GM18951 (cell line): ENCODE measurements around the gene ATP11A.

Source experiments
- POLR2A ChIP-seq: IDR thresholded peaks from 4 replicates; pipeline ENCODE4 v1.6.1; 2011; ENCODE audit warnings: mild to moderate bottlenecking; ENCODE audit not compliant: insufficient read length, insufficient read depth; ENCODE audit errors: extremely low read depth
- in situ Hi-C: fragments of 300-500 bp; cut with MboI; formaldehyde crosslinking; loops from one replicate; pipeline ENCODE4 v1.12.0; 2022; ENCODE audit warnings: low sequenced_read_pairs, mixed read lengths, inconsistent platforms; ENCODE audit not compliant: unreplicated experiment

Gene ATP11A

DNA sequence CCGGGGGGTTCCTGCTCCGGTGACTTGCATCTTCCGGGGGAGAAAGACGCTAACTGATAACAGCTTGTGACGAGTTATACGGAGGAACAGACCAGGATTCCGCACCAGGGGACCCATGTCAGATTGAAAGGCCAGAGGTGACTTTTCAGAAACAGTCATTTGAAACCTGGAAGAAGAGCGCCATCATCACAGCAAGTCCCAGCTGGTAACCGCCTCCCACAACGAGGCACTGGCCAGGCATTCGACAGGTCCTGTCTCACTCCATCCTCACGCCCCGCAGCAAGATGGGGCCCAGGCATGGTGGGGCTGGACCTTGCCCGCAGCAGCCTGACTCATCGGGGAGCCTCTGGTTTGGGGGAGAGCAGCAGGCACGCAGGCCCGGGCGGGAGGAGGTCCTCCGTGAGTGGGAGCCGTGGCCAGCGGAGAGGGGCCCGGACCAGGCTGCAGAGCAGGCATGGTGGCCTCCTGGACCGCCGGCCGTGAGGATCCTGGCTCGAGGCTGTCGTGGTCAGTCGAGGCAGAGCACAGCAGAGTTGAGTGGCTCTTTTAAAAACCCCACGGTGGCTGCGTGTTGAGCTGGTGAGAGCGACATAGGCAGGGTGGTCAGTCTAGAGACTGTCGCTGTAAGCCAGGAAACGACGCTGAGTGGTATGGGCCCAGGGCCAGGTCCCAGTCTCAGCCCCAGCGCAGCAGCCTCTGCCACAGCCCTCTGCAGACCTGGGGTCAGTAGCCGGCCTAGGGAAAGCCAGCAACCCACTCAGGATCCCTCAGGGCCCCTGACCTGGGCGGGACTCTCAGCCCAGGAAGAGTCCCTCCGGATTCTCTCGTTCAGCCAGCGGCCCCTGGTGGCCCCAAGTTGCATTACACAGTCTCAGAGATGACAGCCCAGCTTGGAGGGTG is 184.3 kb downstream of the ATP11A start:
- in situ Hi-C loops = loop anchor here (25.0 kb wide), 1 partner anchor 237 kb away; no protein-coding TSS in a partner anchor
- no peak for TF ChIP-seq POLR2A

DNA sequence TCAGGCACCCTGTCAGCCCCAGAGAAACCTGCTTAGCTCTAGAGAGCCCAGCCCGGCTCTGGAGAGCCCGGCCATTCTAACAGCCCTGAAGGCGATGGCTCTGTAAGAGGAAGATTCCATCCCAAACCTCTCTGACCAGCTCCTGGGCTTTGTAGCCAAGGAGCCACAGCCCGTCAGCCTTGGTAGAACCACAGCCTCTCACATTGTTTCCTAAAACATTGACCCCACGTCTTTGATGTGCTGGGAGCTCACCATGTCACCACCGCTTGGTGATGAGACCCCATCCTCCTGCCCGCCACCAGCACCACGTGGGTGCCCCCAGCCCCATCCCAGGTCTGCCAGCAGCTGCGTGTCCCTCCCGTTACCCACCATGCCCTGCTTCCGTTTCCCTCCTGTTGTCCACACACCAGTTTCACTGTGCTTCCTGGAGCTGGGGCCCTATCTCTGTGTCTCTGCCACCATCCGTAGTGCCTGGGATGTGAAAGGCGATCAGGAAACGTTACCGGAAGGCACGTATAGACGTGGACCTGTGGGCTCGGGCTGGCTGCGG is 185.0 kb downstream of the ATP11A start:
- in situ Hi-C loops = loop anchor here (25.0 kb wide), 1 partner anchor 238 kb away; no protein-coding TSS in a partner anchor
- TF ChIP-seq POLR2A = no peak

DNA sequence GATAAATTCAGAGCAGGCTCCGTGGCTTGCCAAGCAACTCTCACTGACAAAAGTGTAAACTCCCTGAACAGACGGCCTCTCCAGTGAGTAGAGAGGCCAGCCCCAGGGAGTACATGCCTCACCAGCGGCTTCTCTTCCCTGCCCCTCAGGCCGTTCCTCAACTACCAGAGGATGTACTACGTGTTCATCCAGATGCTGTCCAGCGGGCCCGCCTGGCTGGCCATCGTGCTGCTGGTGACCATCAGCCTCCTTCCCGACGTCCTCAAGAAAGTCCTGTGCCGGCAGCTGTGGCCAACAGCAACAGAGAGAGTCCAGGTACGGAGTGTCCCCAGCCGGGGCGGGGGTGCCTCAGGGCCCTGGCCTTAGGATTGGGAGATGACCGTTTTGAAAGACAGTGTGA is 185.8 kb downstream of the ATP11A start:
- no peak for TF ChIP-seq POLR2A
- in situ Hi-C loops = no loop called here

DNA sequence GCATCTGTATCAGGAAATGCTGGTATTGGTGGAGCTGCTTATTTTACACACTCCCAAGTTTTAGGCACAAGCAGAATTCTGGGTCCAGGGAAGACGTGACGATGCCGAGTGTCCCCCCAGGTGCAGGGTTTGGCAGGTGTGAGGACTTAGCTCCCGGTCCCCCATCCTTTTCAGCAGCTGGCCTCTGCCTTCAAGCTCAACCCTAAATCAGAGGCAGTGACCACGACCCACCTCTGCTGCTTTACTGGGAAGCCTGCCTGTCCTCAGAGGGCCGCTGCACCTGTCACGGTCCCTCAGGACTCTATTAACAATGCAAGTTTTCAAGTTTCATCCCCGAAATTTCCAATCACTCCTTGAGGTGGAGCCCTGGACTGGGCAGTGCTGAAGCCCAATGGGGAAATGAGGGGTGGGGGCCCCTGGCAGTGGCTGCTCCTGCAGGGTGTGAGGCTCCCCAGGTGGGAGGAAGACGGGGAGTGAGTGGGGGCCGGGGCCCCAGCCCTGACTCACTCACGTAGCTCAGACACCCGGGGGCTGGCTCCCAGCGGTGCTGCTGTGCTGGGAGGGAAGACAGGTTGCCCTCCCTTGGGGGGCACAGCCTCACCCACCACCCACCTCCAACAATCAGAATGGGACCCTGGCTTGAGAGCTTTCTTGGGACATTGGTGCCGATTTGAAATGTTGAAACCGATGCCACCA is 186.6 kb downstream of the ATP11A start:
- in situ Hi-C loops = no loop called here
- TF ChIP-seq POLR2A = no peak

DNA sequence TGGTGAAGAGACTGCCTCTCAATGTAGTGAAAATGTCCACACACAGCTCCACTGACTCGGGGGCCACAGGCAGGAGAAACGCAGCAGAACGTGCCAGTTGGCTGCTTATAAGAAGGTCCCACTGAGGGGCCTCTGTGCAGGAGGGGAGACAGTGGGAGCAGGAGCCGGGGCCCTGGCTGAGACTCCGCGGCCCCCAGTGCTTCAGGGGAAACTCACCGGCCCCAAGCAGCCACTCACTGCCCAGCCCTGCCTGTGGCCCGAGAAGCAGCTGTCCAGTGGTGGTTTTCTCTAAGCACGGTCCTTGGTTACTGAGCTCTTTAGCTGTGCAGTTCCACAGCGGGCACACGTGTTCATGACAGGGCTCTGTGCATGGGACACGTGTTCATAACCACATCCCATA is 187.2 kb downstream of the ATP11A start:
- in situ Hi-C loops = no loop called here
- TF ChIP-seq POLR2A = no peak

DNA sequence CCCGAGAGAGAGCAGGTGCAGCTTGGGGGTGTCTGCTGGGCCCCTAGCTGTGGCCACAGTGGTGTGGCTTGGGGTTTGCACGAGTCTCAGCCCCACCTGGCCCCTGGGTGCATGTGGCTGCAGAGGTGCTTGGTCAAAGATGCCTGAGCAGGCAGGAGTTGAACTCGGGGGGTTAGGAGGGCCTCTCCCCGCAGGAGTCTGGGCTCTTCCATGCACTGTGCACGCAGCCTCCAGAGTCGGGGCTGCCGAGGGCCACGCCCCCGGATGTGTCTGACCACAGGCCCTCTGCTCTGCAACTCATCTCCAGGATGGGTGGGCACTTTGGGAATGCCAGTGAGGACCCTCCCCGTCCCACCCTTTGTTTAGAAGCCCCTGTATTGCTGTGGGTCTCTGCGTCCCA is 187.7 kb downstream of the ATP11A start:
- no peak for TF ChIP-seq POLR2A

DNA sequence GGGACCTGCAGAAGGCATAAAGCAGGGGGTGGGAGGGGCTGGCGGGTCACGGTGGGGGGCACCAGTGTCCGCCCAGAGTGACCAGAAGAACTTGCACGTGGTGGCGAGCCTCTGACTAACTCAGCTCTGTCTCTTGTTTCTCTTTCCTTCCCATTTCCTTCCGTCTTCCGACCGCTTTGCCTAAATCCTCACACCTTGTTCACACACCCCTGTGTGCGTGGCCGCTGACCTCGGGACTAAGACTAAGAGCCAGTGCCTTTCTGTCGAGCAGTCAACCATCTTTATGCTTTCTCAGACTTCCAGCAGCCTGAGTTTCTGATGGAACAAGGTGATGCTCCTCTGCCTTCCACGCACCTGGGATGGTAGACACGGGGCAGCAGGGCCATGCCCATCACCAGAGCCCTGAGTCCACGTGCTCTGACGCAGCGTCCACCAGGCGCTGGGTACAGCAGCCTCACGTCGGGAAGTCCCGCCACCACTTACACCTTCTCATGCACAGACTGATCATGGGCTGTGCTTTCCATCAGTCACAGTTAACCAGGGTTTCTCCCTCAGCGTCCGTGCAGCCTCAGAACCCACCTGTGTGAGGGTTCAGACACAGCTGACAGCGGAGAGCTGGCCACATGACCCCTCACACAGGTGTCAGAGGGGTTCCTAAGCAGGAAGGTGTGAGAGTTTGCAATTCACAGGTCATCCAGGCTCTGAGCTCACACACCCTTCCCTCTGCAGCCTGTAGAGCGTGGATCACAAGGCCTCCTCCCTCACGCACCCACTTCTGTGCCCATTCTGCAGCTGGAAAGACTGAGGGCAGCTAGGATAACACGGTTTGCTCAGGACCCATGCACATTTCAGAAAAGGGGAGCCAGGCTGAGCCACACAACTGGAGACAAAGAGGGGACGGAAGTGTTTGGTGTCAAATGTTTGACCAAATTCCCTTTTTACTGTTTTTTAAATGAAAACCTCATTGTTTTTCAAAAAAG is 188.4 kb downstream of the ATP11A start:
- no peak for TF ChIP-seq POLR2A
- in situ Hi-C loops = no loop called here

More for the DNA sequence above, 187.7 kb downstream of the ATP11A start:
- in situ Hi-C loops = no loop called here

DNA sequence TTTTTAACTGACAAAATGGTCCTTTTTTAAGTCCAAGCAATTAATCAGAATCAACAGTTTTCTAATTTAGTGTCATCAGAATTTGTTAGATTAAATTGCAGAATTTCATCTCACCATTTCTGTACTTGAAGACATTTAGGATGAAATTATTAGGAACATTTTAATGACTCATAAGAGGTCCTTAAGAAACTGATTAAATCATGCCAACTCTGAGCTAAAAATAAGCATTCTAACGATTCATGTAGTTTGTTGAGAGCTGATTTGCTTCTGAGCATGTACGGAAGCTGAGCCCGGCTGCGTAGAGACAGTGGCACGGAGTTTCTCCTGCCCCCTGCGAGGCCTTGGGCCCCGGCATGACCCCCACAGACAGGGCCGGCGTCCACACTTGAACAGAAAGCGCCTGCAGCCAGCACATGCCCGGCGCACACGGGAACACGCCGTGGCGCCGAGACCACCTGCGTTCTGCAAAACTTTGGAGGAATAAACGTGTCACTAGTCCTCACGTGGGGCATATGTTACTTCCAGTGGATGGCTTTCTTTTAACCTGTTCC is 189.5 kb downstream of the ATP11A start:
- no peak for TF ChIP-seq POLR2A
- in situ Hi-C loops = no loop called here

DNA sequence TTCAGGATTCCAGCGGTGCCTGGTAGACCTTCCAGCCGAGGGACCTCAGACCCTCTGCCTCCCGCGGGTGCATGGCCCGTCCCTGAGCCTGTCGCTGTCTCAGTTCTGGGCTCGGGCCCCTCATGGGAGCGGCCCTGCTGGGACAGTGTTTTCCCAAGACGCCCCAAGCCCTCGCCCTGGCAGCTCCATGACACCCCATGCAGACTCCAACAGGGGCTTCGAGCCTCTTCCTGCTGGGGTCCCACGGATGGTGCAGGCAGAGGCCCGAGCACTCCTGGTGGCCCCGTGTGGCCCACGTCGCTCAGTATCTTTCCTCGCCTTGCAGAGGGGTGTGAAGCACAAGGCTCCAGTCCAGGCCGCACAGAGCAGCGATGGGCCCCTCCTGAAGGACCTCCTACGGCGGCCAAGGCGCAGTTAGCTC is 190.4 kb downstream of the ATP11A start:
- no peak for TF ChIP-seq POLR2A
- in situ Hi-C loops = no loop called here

DNA sequence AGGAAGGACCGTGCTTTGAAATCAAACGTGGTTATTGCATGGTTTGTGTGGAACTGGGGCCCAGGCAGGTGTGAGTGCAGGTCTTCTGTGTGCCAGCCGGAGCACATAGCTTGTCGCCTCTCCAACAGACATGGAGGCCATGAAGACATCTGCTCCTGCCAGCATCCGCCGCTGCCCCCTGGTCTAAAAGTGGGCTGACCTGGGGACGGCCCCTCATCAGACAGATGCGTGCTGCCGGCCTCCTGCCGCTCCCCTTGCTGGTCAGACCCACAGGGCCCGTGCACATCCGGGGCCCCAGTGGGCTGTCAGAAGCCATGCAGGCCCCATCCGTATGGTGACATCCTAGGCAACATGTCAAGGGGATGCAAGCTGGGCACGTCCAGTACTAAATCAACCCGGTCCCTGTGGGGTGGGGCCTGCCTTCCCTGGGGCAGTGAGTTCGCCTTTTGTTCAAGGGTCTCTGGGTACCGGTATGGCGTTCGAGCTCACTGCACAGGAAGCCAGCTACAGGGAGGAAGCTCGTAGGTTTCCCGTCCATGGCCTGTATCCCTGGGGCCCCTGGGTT is 191.2 kb downstream of the ATP11A start:
- in situ Hi-C loops = no loop called here
- TF ChIP-seq POLR2A = no peak

DNA sequence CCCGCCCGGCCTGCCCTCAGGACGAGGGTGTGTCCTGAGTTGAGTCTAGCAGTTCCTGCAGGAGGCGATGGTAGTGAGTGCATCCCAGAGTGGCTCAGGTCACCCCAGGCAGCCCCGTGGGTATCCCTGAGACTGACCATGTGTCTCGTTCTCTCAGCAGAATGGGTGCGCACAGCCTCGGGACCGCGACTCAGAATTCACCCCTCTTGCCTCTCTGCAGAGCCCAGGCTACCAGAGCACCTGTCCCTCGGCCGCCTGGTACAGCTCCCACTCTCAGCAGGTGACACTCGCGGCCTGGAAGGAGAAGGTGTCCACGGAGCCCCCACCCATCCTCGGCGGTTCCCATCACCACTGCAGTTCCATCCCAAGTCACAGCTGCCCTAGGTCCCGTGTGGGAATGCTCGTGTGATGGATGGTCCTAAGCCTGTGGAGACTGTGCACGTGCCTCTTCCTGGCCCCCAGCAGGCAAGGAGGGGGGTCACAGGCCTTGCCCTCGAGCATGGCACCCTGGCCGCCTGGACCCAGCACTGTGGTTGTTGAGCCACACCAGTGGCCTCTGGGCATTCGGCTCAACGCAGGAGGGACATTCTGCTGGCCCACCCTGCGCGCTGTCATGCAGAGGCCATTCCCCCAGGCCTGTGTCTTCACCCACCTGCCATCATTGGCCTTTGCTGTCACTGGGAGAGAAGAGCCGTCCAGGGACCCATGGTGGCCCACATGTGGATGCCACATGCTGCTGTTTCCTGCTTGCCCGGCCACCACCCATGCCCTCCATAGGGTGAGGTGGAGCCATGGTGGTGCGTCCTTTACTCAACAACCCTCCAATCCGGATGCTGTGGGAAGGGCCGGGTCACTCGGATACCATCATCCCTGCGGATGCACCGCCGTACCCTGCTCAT is 192.1 kb downstream of the ATP11A start:
- no peak for TF ChIP-seq POLR2A
- in situ Hi-C loops = no loop called here

DNA sequence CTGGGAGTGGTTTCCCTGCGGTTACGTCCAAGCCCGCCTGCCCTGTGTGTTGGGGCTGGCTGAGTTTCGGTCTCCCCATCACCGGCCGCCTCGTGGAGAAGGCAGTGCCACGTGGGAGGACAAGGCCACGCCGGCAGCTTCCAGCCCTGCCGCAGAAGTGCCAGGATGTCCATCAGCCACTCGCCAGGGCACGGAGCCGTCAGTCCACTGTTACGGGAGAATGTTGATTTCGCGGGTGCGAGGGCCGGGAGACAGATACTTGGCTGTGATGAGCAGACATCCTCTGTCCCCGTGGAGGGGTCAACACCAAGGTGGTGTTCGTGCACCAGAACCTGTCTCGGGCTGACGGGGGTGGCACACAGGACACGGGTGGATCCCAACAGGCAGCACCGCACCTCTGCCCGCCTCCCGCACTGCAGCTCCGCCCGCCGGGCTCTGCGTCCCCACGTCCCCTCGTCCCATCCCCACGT is 192.8 kb downstream of the ATP11A start:
- no peak for TF ChIP-seq POLR2A
- in situ Hi-C loops = no loop called here
